ENCODE measurements around the gene PPP1R14D.

Gene PPP1R14D

DNA sequence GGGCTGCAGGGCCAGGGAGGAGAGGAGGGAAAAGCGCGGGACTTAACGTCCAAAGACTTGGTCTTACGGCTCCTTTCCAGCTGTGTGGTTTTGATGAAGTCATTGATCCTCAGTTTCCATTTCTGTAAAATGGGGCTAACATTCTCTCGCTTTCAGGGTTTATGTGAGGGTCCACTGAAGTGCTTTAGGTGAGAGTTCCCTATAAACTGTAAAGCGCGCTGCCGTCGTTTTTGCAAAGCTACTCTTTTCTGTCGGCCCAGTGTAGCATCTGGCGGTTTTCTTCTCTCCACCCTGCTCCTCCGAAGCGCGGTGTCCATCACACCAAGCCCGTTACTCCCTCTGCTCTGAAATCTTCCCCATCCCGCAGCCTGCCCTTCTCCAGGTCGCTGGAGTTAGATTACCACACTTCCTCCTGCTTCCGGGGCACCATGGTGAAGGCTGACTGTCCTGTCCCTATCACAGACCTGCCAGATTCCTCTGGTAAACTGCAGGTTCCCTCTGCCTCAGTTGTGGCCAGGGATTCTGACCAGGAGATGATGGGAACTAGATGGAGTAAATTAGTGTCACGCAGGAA, 20.5 kb downstream of the PPP1R14D start:
- DNase-seq (ENCODE audit: low read depth): no peak
- TF ChIP-seq, protein P1, sequence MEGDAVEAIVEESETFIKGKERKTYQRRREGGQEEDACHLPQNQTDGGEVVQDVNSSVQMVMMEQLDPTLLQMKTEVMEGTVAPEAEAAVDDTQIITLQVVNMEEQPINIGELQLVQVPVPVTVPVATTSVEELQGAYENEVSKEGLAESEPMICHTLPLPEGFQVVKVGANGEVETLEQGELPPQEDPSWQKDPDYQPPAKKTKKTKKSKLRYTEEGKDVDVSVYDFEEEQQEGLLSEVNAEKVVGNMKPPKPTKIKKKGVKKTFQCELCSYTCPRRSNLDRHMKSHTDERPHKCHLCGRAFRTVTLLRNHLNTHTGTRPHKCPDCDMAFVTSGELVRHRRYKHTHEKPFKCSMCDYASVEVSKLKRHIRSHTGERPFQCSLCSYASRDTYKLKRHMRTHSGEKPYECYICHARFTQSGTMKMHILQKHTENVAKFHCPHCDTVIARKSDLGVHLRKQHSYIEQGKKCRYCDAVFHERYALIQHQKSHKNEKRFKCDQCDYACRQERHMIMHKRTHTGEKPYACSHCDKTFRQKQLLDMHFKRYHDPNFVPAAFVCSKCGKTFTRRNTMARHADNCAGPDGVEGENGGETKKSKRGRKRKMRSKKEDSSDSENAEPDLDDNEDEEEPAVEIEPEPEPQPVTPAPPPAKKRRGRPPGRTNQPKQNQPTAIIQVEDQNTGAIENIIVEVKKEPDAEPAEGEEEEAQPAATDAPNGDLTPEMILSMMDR (IDR thresholded peaks at IDR 0.05; ENCODE audit: insufficient read depth, low read depth, low read length, missing control alignments): no peak
- peak overlapping the region; percentile 63 for H3K4me3 ChIP-seq (ENCODE audit: low read depth, low read length)

DNA sequence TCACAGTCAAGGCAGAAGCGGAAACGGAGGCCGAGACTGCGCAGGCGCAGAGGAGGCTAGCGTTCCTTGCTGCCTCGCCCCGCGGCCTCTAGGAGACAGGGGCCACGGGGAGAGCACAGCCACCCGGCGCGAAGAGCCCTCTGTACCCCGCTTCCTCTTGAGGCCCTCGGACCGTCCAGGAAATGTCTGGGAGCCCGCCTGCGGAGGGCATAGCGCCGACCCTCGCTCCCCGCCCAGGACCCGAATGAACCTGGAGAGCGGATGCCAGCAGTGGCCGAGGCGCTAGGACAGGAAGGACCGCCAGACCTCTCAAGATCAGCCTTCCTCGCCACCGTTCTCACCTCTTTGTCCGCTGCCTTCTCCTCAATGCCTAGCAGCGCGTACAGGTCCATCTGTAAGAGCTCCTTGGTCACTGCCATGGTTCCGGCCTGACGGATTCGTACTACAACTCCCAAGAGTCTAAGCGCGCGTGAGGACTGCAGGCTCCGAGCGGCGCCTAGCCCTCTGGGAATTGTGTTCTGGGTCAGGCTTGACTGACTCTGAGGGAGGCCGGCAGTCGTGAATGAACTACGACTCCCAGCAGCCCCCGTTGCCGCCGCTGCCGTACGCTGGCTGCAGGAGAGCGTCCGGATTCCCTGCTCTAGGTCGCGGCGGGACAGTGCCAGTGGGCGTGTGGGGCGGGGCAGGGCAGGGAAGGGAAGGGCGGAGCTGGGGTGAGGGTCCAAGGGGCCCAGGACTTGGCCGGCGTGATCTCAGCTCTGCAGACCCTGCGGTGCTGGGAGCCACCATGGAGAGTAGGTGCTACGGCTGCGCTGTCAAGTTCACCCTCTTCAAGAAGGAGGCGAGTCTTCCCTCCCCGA, 21.2 kb downstream of the PPP1R14D start, which contains the start of the genes DNAJC17 and ZFYVE19:
Gene DNAJC17 (minus strand): TSS at position 446 of the 860 bp plus-strand sequence. CDS start 27 bp downstream, at position 419.
Gene ZFYVE19 (plus strand): TSS at position 62 of the 860 bp plus-strand sequence. CDS start 501 bp downstream, at position 563.
- TF ChIP-seq, protein P1 (IDR thresholded peaks at IDR 0.05; ENCODE audit: insufficient read depth, low read depth, low read length, missing control alignments): no peak
- DNase-seq (ENCODE audit: low read depth): peak; percentile 99
- H3K4me3 ChIP-seq (ENCODE audit: low read depth, low read length): peak within 1 kb of the TSS; percentile 63

DNA sequence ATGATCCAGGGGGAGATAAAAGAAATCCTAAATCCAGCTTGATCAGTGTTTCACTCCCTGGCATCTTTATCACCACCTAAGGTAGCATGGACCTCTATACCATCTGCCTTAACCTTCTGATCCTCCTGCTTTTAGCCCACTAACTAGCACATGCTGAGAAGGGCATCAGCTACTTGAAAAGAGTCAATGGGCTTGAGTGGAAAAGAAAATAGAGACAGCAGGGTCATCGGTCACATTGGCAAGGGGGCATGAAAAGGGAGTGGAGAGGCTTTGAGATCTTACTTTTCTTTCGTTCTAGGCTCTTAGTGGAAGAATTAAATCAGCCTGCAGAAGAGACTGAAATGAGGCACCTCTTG, 21.9 kb downstream of the PPP1R14D start:
- H3K4me3 ChIP-seq (ENCODE audit: low read depth, low read length): peak overlapping the region; percentile 63
- DNase-seq (ENCODE audit: low read depth): no peak
- TF ChIP-seq, protein P1 (IDR thresholded peaks at IDR 0.05; ENCODE audit: insufficient read depth, low read depth, low read length, missing control alignments): no peak

DNA sequence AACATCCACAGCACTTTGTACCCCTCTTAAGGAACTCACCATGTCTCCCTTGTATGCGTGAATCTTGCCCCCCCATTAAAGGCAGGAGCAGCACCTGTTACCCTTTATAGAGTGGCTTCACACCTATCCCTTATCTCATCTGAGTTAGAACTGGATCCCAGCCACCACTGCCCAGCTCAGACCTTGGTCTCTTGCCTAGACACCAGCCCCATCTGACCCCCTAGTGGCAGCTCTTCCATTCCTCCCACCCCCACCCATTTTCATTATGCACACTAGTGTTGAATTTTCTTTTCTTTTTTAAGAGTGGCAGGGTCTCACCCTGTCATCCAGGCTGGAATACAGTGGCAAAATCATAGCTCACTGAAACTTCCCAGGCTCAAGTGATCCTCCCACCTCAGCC, 24.8 kb downstream of the PPP1R14D start:
- TF ChIP-seq, protein P1 (IDR thresholded peaks at IDR 0.05; ENCODE audit: insufficient read depth, low read depth, low read length, missing control alignments): peak; percentile 4
- no peak overlapping the region for H3K4me3 ChIP-seq (ENCODE audit: low read depth, low read length)
- DNase-seq (ENCODE audit: low read depth): no peak

DNA sequence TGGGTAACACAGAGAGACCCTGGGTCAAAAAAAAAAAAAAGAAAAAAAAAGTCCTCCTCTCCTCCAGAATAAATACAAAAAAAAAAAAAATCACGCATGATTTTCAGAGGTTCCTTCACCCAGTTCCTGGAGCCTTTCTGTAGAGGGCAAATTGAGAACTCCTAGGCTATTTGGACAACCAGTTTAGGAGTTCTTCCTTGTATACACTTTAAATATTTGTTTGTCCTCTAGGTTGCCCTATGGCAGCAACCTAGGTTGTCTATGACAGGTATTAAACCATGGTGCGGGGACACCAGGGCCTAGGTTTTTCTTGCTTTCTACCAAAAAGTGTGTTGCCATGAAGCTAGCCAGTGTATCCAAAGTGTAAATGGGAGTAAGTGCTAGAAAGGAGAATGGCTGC, 25.4 kb downstream of the PPP1R14D start:
- no peak overlapping the region for H3K4me3 ChIP-seq (ENCODE audit: low read depth, low read length)
- DNase-seq (ENCODE audit: low read depth): no peak
- TF ChIP-seq, protein P1 (IDR thresholded peaks at IDR 0.05; ENCODE audit: insufficient read depth, low read depth, low read length, missing control alignments): no peak

- H3K4me3 ChIP-seq (ENCODE audit: low read depth, low read length): no peak overlapping the region
- no peak for DNase-seq (ENCODE audit: low read depth)
- TF ChIP-seq, protein P1 (IDR thresholded peaks at IDR 0.05; ENCODE audit: insufficient read depth, low read depth, low read length, missing control alignments): no peak
These were observed 29.0 kb downstream of the PPP1R14D start for GRCh38 chr15:40799523-40799922.

Measured in GM12865 (cell line).